HG02588 (cell line): ENCODE measurements around the gene AHR.
"Not testable (repeated sequence)": the region's sequence is repeated elsewhere in the genome, so short reads cannot be mapped to it uniquely, and the experiment has no call there.

ENCODE experiments used
- ATAC-seq: cut with Tn5 transposase; IDR thresholded peaks from one replicate; pipeline ENCODE4 v1.9.1; 2021; ENCODE audit warnings: mild to moderate bottlenecking, moderate library complexity; ENCODE audit not compliant: unreplicated experiment

Gene AHR

GRCh38 chr7:17371671-17372524 is 73.4 kb downstream of the AHR start:
- no peak for ATAC-seq

- no peak for ATAC-seq
Observed at GRCh38 chr7:17374157-17374556, 75.7 kb downstream of the AHR start.

DNA sequence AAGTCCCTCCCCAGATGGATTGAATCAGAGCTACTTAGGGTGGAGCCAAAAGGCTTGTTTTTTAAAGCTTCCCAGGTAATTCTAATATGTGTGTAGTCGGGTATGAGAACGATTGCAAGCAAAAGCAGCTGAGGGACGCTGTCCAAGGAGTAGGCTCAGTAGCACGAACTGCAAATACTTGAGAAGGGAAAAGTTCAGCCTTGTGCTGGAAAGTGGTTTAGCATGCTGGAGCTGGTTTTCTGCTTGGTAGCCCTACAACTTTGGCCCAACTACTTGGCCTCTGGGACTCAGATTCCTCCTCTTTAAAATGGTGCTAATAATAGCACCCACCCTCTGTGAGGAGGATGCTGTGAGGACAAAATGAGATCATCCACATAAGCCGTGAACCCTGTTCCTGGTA is 76.2 kb downstream of the AHR start:
- no peak for ATAC-seq

- ATAC-seq = no peak
Observed at GRCh38 chr7:17376595-17376994, 78.1 kb downstream of the AHR start.

DNA sequence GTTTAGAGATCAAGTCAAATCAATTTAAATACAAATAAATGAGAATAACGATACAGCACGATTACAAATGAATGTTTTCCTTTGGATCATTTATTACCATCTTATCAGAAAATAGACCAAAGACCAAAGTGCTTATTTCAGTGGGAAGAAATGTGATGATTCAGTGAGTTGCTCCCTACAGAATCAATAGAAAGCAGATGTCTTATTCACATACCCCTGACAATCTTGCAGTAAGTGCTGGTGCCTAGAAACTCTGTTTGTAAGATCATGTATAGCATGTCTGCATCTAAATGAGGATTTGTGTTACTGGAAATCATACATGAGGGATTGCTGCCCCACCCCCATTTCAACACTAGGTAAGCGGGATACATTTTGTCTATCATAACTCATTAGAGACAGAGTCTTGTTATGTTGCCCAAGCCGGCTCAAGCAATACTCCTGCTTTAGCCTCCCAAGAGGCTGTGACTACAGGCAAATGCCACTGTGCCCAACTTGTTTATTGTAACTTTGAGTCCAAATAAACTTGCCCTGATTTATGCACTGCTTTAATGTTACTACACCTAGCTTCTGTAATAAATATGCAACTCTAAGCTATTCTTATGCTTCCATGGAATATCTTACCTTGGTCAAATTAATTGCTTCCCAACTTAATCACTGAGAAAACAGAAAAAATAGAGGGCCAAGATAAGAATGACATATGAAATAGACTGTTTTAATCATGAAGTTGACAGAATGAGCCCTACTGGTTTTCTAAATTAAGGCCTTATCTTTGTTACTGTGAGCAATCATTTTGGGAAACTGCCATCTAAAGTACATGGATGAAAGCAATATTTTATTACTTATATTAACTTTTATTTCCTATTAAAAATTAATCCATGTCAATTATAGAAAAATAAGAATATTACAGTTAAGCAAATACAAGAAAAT is 82.5 kb downstream of the AHR start:
- no peak for ATAC-seq

GRCh38 chr7:17382408-17383354 is 84.2 kb downstream of the AHR start:
- not testable (repeated sequence) for ATAC-seq

DNA sequence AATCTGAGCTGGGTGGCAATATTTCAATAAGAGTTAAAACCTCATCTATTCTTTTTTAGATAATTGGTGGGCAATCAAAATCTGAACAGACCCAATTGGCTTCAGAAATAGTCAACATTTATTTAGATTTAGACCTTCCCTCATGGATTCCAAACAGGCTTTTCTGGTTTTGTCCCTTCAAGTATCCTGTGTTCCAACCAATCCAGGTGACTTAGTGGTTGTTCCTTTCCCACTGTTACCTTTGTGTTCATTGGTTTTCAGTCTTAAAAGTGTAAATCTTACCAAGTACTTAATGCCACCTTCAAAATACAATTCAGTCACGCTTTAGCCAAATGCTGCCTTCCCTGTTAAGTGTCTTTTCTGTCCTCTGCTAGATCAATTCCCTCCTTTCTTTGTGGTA is 85.9 kb downstream of the AHR start:
- no peak for ATAC-seq

DNA sequence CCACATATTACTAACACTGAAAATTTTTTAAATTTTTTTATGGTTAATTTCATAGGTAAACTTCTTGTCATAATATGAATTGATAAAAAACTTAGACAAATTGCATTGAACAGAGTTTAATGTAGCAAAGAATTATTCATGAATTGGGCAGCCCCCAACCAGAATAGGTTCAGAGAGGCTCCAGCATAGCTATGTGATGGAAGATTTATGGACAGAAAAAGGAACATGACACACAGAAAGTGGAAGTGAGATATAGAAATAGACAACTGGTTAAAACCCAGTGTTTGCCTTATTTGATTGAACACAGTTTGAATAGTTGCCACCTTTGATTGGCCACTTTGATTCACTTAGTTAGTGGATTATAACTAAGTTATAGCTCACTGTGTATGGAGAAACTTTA is 87.2 kb downstream of the AHR start:
- ATAC-seq = no peak

DNA sequence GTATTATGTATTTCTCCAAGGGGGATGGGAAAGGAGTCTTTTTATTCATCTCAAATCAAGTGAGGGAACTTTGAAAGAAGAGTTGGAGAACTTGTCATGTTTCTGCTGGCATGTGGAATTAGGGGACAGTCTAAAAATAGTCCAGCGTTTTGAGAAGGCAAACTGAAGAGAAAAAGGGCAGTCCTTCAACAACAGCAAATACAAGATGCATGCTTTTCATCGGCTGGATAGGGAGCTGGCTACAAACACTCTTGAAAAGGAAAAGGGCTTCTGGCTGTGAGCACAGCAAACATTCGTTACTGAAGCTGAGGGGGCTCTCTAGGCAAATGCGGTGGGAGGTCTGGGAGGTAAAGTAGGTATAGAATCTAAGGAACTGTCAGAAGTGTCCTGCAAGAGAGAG is 91.9 kb downstream of the AHR start:
- ATAC-seq = no peak

DNA sequence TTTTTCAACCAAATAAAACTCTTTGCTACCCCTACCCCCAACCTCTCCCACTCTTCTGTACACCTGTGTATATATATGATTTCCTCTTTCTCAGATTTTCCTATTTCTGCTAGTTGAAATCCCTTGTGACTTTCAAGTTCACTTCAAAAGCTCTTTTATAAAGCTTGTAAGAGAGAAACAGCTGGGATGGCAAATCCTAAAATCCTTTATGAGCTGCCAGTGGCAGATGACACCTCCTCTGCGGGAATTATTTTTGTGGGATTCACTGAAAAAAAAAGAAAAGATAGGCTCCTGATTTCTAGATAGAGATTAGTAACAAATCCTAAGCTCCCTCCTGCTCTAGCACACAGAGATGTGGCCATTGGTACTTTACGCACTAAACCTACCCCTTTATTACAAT is 92.9 kb downstream of the AHR start:
- ATAC-seq = no peak

DNA sequence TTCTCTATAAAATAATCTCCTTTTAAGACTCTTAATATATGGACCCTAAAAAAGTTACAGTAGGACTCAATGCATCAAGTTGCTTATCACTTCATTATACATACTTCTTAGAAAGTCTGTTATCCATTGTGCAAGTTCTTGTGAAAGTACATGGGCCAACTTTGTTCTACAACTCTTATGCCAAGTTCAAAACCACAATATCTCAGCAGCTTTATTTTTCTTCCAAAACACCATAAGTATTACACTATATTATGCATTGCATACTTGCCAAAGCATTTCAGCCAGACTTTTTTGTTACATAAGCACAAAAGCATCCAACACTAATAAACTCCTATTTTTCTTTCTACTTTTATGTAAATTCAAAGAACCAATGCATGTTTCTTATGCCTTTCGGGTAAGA is 94.4 kb downstream of the AHR start:
- ATAC-seq = no peak

- ATAC-seq = not testable (repeated sequence)
Observed at GRCh38 chr7:17394563-17394962, 96.1 kb downstream of the AHR start.
